ENCODE measurements around the gene TESK2. TPM values are rescaled to one million over a fixed set of nuclear protein-coding genes. Genes with fewer than 3 reads are reported as not detected.
A peak's percentile ranks its signal among the peaks of the same experiment; 100 is the strongest.

Gene TESK2
- total RNA-seq, 1 experiment from 2014 or later: not detected

- no peaks in the 10 kb centered on the region for H3K27me3 ChIP-seq
- DNase-seq: no peak
- no peak overlapping the region for H3K4me3 ChIP-seq
- H3K9me3 ChIP-seq: no peaks in the 10 kb centered on the region
- H3K36me3 ChIP-seq: peaks cover 30% of the 10 kb centered on the region
Observed at GRCh38 chr1:45346473-45346872, 144.5 kb downstream of the TESK2 start.

GRCh38 chr1:45345014-45345413, 145.9 kb downstream of the TESK2 start:
- no peak overlapping the region for H3K4me3 ChIP-seq
- no peaks in the 10 kb centered on the region for H3K9me3 ChIP-seq
- H3K27me3 ChIP-seq: no peaks in the 10 kb centered on the region
- H3K36me3 ChIP-seq: peaks cover 40% of the 10 kb centered on the region
- no peak for DNase-seq

- Histone ChIP-seq H3K36me3 (peaks cover 40% of the 10 kb centered on the region), H3K27me3 (no peaks in the 10 kb centered on the region), H3K4me3 (no peak overlapping the region), H3K9me3 (no peaks in the 10 kb centered on the region)
- no peak for DNase-seq
Observed at GRCh38 chr1:45344499-45344898, 146.5 kb downstream of the TESK2 start.

GRCh38 chr1:45340816-45341466, 150.0 kb downstream of the TESK2 start:
- Histone ChIP-seq H3K27me3 (no peaks in the 10 kb centered on the region), H3K36me3 (peaks cover 40% of the 10 kb centered on the region), H3K4me3 (peak overlapping the region; percentile 92), H3K9me3 (no peaks in the 10 kb centered on the region)
- no peak for DNase-seq

- H3K27me3 ChIP-seq: no peaks in the 10 kb centered on the region
- H3K4me3 ChIP-seq: peak within 1 kb of the TSS; percentile 92
- peak; percentile 97 for DNase-seq
- no peaks in the 10 kb centered on the region for H3K9me3 ChIP-seq
- peaks cover 40% of the 10 kb centered on the region for H3K36me3 ChIP-seq
Observed at GRCh38 chr1:45339789-45340558, 151.0 kb downstream of the TESK2 start, which contains the start of the genes MUTYH and TOE1. Gene MUTYH, minus strand, starts transcription at chr1:45340440. Its CDS starts 5,935 bp downstream, at chr1:45334505. Gene TOE1, plus strand, starts transcription at chr1:45340170. Its CDS starts 83 bp downstream, at chr1:45340253.

GRCh38 chr1:45337630-45338325, 153.2 kb downstream of the TESK2 start:
- no peak overlapping the region for H3K4me3 ChIP-seq
- no peaks in the 10 kb centered on the region for H3K9me3 ChIP-seq
- no peak for DNase-seq
- H3K36me3 ChIP-seq: peaks cover 22% of the 10 kb centered on the region
- no peaks in the 10 kb centered on the region for H3K27me3 ChIP-seq

- no peak for DNase-seq
- Histone ChIP-seq H3K36me3 (peaks cover 5% of the 10 kb centered on the region), H3K27me3 (no peaks in the 10 kb centered on the region), H3K4me3 (no peak overlapping the region), H3K9me3 (no peaks in the 10 kb centered on the region)
Observed at GRCh38 chr1:45335855-45336324, 155.1 kb downstream of the TESK2 start.

GRCh38 chr1:45334308-45335245, 156.4 kb downstream of the TESK2 start:
- Histone ChIP-seq H3K27me3 (no peaks in the 10 kb centered on the region), H3K9me3 (no peaks in the 10 kb centered on the region), H3K4me3 (no peak overlapping the region), H3K36me3 (no peaks in the 10 kb centered on the region; the same call in 1 of the 2 replicates)
- DNase-seq: no peak

- no peaks in the 10 kb centered on the region for H3K27me3 ChIP-seq
- no peak for DNase-seq
- H3K36me3 ChIP-seq: no peaks in the 10 kb centered on the region
- H3K4me3 ChIP-seq: no peak overlapping the region
- no peaks in the 10 kb centered on the region for H3K9me3 ChIP-seq
Observed at GRCh38 chr1:45332346-45332720, 158.6 kb downstream of the TESK2 start.

GRCh38 chr1:45331436-45332345, 159.3 kb downstream of the TESK2 start:
- no peak for DNase-seq
- H3K4me3 ChIP-seq: no peak overlapping the region
- no peaks in the 10 kb centered on the region for H3K27me3 ChIP-seq
- H3K36me3 ChIP-seq: no peaks in the 10 kb centered on the region
- no peaks in the 10 kb centered on the region for H3K9me3 ChIP-seq

- DNase-seq: peak; percentile 38
- Histone ChIP-seq H3K9me3 (no peaks in the 10 kb centered on the region), H3K4me3 (no peak overlapping the region), H3K36me3 (no peaks in the 10 kb centered on the region), H3K27me3 (no peaks in the 10 kb centered on the region)
Observed at GRCh38 chr1:45329445-45329844, 161.5 kb downstream of the TESK2 start.

- Histone ChIP-seq H3K27me3 (no peaks in the 10 kb centered on the region), H3K9me3 (no peaks in the 10 kb centered on the region), H3K36me3 (no peaks in the 10 kb centered on the region), H3K4me3 (no peak overlapping the region)
- no peak for DNase-seq
Observed at GRCh38 chr1:45328680-45329079, 162.3 kb downstream of the TESK2 start.

GRCh38 chr1:45327644-45328515, 163.1 kb downstream of the TESK2 start:
- peak overlapping the region; percentile 40 for H3K4me3 ChIP-seq
- H3K27me3 ChIP-seq: no peaks in the 10 kb centered on the region
- no peaks in the 10 kb centered on the region for H3K9me3 ChIP-seq
- no peaks in the 10 kb centered on the region for H3K36me3 ChIP-seq
- DNase-seq: no peak

All from MG63 (cell line).